ENCODE results near the gene TMEM237.
"Not testable (repeated sequence)": the region's sequence is repeated elsewhere in the genome, so short reads cannot be mapped to it uniquely, and the experiment has no call there.

TMEM237 gene

GRCh38 chr2:201643216-201643890 lies at the start of gene TMEM237:
TSS of gene TMEM237 (minus strand) at chr2:201643503. CDS start at chr2:201643400, 103 bp downstream.
- no peak for DNase-seq (ENCODE audit: low read depth)

GRCh38 chr2:201685156-201685555 lies 41.9 kb upstream of the TMEM237 start:
- DNase-seq (ENCODE audit: low read depth), result no peak

GRCh38 chr2:201680743-201681142 lies 37.4 kb upstream of the TMEM237 start:
- DNase-seq (ENCODE audit: low read depth), result no peak

- no peak for DNase-seq (ENCODE audit: low read depth)
Observed at GRCh38 chr2:201678401-201678800, 35.1 kb upstream of the TMEM237 start.

- DNase-seq (ENCODE audit: low read depth), result no peak
Observed at GRCh38 chr2:201675454-201675853, 32.2 kb upstream of the TMEM237 start.

GRCh38 chr2:201674794-201675193 lies 31.5 kb upstream of the TMEM237 start:
- DNase-seq (ENCODE audit: low read depth), result no peak

- no peak for DNase-seq (ENCODE audit: low read depth)
Observed at GRCh38 chr2:201674298-201674697, 31.0 kb upstream of the TMEM237 start.

- no peak for DNase-seq (ENCODE audit: low read depth)
Observed at GRCh38 chr2:201673546-201673945, 30.2 kb upstream of the TMEM237 start.

GRCh38 chr2:201671205-201671604 lies 27.9 kb upstream of the TMEM237 start:
- DNase-seq (ENCODE audit: low read depth), result not testable (repeated sequence)

GRCh38 chr2:201669865-201670264 lies 26.6 kb upstream of the TMEM237 start:
- DNase-seq (ENCODE audit: low read depth), result no peak

GRCh38 chr2:201668402-201668910 lies 25.2 kb upstream of the TMEM237 start:
- no peak for DNase-seq (ENCODE audit: low read depth)

- DNase-seq (ENCODE audit: low read depth), result no peak
Observed at GRCh38 chr2:201664334-201664733, 21.0 kb upstream of the TMEM237 start.

GRCh38 chr2:201661366-201661765 lies 18.1 kb upstream of the TMEM237 start:
- no peak for DNase-seq (ENCODE audit: low read depth)

- no peak for DNase-seq (ENCODE audit: low read depth)
Observed at GRCh38 chr2:201660293-201660895, 17.1 kb upstream of the TMEM237 start.

GRCh38 chr2:201656740-201657139 lies 13.4 kb upstream of the TMEM237 start:
- no peak for DNase-seq (ENCODE audit: low read depth)

GRCh38 chr2:201656102-201656501 lies 12.8 kb upstream of the TMEM237 start:
- DNase-seq (ENCODE audit: low read depth), result no peak

- DNase-seq (ENCODE audit: low read depth), result peak; percentile 91
Observed at GRCh38 chr2:201654616-201655384, 11.5 kb upstream of the TMEM237 start.

- no peak for DNase-seq (ENCODE audit: low read depth)
Observed at GRCh38 chr2:201653221-201653620, 9.9 kb upstream of the TMEM237 start.

- no peak for DNase-seq (ENCODE audit: low read depth)
Observed at GRCh38 chr2:201649442-201649841, 6.1 kb upstream of the TMEM237 start.

GRCh38 chr2:201647431-201647830 lies 4.1 kb upstream of the TMEM237 start:
- no peak for DNase-seq (ENCODE audit: low read depth)

GRCh38 chr2:201644001-201644400 lies 698 bp upstream of the TMEM237 start:
- peak; percentile 25 for DNase-seq (ENCODE audit: low read depth)

GRCh38 chr2:201642579-201643215 lies 606 bp downstream of the TMEM237 start:
- DNase-seq (ENCODE audit: low read depth), result peak; percentile 66

Data from HS-5 (cell line).